Lung (tissue), 12 donors: ENCODE results near the gene PCDHGA6. TPM values are rescaled to one million over a fixed set of nuclear protein-coding genes. Genes with fewer than 3 reads are reported as not detected.

ENCODE experiments used
- ATAC-seq: fragments of 200-7000 bp; cut with Tn5 transposase; one replicate; pipeline ENCODE4 v1.9.1; 2020; ENCODE audit warnings: moderate number of reproducible peaks; ENCODE audit not compliant: insufficient read depth, low FRiP score
- DNase-seq, 3 donors: peaks; one replicate each; pipeline ENCODE4 v3.0.0-alpha.2; 2013 to 2017
- H3K27ac ChIP-seq, 2 donors: one replicate each; pipeline ENCODE4 v1.5.1; 2013; ENCODE audit warnings: mild to moderate bottlenecking in 2 of 2, moderate library complexity in 2 of 2, control low read depth in 1 of 2, inconsistent platforms in 1 of 2, low read depth in 1 of 2, low read length in 1 of 2
- H3K27me3 ChIP-seq, 3 donors: one replicate each; pipeline ENCODE4 v1.5.1; 2013; ENCODE audit warnings: low read length in 2 of 3; ENCODE audit not compliant: control insufficient read depth in 3 of 3, insufficient read depth in 3 of 3
- H3K36me3 ChIP-seq, 4 donors: one replicate each; pipeline ENCODE4 v1.5.1; 2013; ENCODE audit warnings: low read length in 4 of 4, mild to moderate bottlenecking in 1 of 4, moderate library complexity in 1 of 4; ENCODE audit not compliant: control insufficient read depth in 4 of 4, insufficient read depth in 4 of 4
- H3K4me1 ChIP-seq, 5 donors: one replicate each; pipeline ENCODE4 v1.5.1; 2013; ENCODE audit warnings: low read length in 5 of 5, mild to moderate bottlenecking in 2 of 5, moderate library complexity in 1 of 5; ENCODE audit not compliant: control insufficient read depth in 5 of 5, insufficient read depth in 5 of 5
- H3K4me3 ChIP-seq: one replicate; pipeline ENCODE4 v1.5.1; 2013; ENCODE audit warnings: mild to moderate bottlenecking, control low read depth, moderate library complexity
- H3K9ac ChIP-seq, 2 donors: one replicate each; pipeline ENCODE4 v1.5.1; 2013; ENCODE audit warnings: low read length in 2 of 2, control low read depth in 1 of 2; ENCODE audit not compliant: insufficient read depth in 1 of 2
- H3K9me3 ChIP-seq, 4 donors: one replicate each; pipeline ENCODE4 v1.5.1; 2013; ENCODE audit warnings: low read length in 3 of 4, mild to moderate bottlenecking in 1 of 4, moderate library complexity in 1 of 4; ENCODE audit not compliant: control insufficient read depth in 4 of 4, insufficient read depth in 3 of 4
- WGBS, 2 donors: extraction: QIAGEN DNeasy Blood & Tissue Kit; methylation state at CpG; one replicate each; pipeline ENCODE4 v1.1.7; 2013; 5-methylcytosine and 5-hydroxymethylcytosine counted together
- polyA plus RNA-seq, 2 donors: library from polyadenylated mRNA; stranded (reverse); fragments of 200-250 nt; gene quantifications; one replicate each; pipeline ENCODE4 v1.2.1, GENCODE V29; 2013
- total RNA-seq, 2 donors: library from RNA; depleted of rRNA in 1 of 2; stranded (reverse); fragments of >200 nt in 1 of 2; gene quantifications; one replicate each; pipeline ENCODE4 v1.2.1, GENCODE V29; 2014 to 2021
- TF ChIP-seq, protein P1 (sequence below): IDR thresholded peaks from 2 replicates; pipeline ENCODE4 v1.5.1; 2012; ENCODE audit warnings: mild to moderate bottlenecking; ENCODE audit errors: control extremely low read depth, extremely low read depth
- donor health status: control.
- donor health status: control.
- donor health status: Bipolar disorder and iron deficiency.
- donor health status: healthy.
- donor health status: DM: yes; HTN: yes; CAD: no.

PCDHGA6 gene
- total and polyA plus RNA-seq, 4 donors, result 0.59 to 8.5 (median 2.9) TPM

DNA sequence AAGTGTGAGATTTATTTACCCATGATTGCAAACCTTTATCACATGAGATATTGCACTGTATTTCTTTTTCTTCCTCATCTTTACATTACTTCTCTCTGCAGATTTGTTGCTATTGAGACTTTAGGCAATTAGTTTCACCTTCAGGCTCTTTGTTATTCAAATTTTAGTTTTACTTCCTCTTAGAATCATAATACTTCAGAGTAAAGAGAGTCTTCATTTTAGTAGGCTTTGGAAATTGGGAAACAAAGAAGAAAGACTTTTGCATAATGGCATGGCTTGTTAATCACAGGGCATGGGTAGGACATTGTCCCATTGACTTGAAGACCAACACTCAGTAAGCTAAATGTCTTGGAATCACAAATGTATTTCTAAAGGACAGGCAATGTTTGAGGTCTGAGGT is 11.0 kb upstream of the PCDHGA6 start:
- H3K27ac ChIP-seq, result no peak overlapping the region
- H3K27me3 ChIP-seq, result peaks cover 0 to 6% (median 5%) of the 10 kb centered on the region in 3 donors
- ATAC-seq (no peak), DNase-seq (no peak)
- TF ChIP-seq, protein P1, sequence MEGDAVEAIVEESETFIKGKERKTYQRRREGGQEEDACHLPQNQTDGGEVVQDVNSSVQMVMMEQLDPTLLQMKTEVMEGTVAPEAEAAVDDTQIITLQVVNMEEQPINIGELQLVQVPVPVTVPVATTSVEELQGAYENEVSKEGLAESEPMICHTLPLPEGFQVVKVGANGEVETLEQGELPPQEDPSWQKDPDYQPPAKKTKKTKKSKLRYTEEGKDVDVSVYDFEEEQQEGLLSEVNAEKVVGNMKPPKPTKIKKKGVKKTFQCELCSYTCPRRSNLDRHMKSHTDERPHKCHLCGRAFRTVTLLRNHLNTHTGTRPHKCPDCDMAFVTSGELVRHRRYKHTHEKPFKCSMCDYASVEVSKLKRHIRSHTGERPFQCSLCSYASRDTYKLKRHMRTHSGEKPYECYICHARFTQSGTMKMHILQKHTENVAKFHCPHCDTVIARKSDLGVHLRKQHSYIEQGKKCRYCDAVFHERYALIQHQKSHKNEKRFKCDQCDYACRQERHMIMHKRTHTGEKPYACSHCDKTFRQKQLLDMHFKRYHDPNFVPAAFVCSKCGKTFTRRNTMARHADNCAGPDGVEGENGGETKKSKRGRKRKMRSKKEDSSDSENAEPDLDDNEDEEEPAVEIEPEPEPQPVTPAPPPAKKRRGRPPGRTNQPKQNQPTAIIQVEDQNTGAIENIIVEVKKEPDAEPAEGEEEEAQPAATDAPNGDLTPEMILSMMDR, result no peak
- H3K36me3 ChIP-seq, result peaks cover 0 to 3% (median 0%) of the 10 kb centered on the region in 4 donors
- H3K4me3 ChIP-seq, result no peak overlapping the region
- peaks cover 3 to 50% (median 26%) of the 10 kb centered on the region in 4 donors for H3K9me3 ChIP-seq
- H3K4me1 ChIP-seq, result peaks cover 0 to 2% (median 0%) of the 10 kb centered on the region in 5 donors
- no peak overlapping the region for H3K9ac ChIP-seq

DNA sequence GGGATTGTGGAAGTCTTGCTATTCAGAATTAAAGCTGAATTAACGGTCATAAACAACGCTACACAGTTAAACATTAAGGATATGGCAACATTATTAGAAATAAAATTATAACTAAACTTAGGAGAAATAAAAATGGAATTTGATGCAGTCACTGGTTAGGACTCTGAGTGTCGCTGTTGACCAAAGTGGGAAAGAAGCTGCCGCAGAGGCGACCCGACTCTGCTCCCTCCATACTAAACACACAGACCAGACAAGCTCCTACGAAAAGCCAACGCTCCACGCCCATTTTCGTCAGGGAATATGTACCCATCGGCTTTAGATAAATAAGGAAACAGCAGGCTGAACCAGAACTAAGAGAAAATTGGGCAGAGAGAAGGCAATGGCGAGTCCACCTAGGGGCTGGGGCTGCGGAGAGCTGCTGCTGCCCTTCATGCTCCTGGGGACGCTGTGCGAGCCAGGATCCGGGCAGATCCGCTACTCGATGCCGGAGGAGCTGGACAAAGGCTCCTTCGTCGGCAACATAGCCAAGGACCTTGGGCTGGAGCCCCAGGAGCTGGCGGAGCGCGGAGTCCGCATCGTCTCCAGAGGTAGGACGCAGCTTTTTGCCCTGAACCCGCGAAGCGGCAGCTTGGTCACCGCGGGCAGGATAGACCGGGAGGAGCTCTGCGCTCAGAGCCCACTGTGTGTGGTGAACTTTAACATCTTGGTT is 9.6 kb upstream of the PCDHGA6 start, which contains the start of gene PCDHGA5:
TSS of gene PCDHGA5 (plus strand) at position 211 of the 709 bp plus-strand sequence. CDS start at position 380, 169 bp downstream.
- 15 to 16% methylated on average over 34 of the region's 34 CpGs for WGBS, 2 donors
- H3K27me3 ChIP-seq, result peaks cover 0 to 6% (median 5%) of the 10 kb centered on the region in 3 donors
- no peak within 1 kb of the TSS for H3K9ac ChIP-seq
- peaks cover 0 to 2% (median 0%) of the 10 kb centered on the region in 5 donors for H3K4me1 ChIP-seq
- ATAC-seq (no peak), DNase-seq (peak in 2 of 3 donors; percentile 24 to 25)
- TF ChIP-seq, protein P1, result no peak
- no peak within 1 kb of the TSS for H3K27ac ChIP-seq
- no peak within 1 kb of the TSS for H3K4me3 ChIP-seq
- H3K9me3 ChIP-seq, result peaks cover 0 to 48% (median 23%) of the 10 kb centered on the region in 4 donors
- H3K36me3 ChIP-seq, result peaks cover 0 to 3% (median 0%) of the 10 kb centered on the region in 4 donors

DNA sequence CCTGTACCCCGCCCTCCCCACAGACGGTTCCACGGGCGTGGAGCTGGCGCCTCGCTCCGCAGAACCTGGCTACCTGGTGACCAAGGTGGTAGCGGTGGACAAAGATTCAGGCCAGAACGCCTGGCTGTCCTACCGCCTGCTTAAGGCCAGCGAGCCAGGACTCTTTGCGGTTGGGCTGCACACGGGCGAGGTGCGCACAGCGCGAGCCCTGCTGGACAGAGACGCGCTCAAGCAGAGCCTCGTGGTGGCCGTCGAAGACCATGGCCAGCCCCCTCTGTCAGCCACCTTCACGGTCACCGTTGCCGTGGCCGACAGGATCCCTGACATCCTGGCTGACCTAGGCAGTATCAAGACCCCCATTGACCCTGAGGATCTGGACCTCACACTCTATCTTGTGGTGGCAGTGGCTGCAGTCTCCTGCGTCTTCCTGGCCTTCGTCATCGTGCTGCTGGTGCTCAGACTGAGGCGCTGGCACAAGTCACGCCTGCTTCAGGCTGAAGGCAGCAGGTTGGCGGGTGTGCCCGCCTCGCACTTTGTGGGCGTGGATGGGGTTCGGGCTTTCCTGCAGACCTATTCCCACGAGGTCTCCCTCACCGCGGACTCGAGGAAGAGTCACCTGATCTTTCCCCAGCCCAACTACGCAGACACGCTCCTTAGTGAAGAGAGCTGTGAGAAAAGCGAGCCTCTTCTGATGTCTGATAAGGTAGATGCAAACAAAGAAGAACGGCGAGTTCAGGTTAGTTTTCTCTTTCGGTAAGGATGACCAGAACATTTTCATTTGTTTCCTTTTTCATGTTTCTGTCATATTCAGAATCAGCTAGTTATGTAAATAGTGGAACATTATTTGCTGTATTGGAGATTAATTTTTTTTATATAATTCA is 7.4 kb upstream of the PCDHGA6 start:
- ATAC-seq (no peak), DNase-seq (no peak)
- H3K9ac ChIP-seq, result no peak overlapping the region
- no peaks in the 10 kb centered on the region for H3K36me3 ChIP-seq
- peaks cover 0 to 2% (median 0%) of the 10 kb centered on the region in 5 donors for H3K4me1 ChIP-seq
- H3K9me3 ChIP-seq, result peaks cover 0 to 49% (median 23%) of the 10 kb centered on the region in 4 donors
- TF ChIP-seq, protein P1, result no peak
- H3K27me3 ChIP-seq, result peaks cover 0 to 6% (median 5%) of the 10 kb centered on the region in 3 donors
- 32 to 34% methylated on average over 46 of the region's 46 CpGs for WGBS, 2 donors
- H3K27ac ChIP-seq, result no peak overlapping the region
- no peak overlapping the region for H3K4me3 ChIP-seq
